ENCODE measurements around the gene THOC1. TPM values are rescaled to one million over a fixed set of nuclear protein-coding genes. Genes with fewer than 3 reads are reported as not detected.
A peak's percentile ranks its signal among the peaks of the same experiment; 100 is the strongest.
"Not testable (repeated sequence)": the region's sequence is repeated elsewhere in the genome, so short reads cannot be mapped to it uniquely, and the experiment has no call there.

The THOC1 gene
- 37.9 and 41.5 TPM in 2 replicates for total RNA-seq (2014; rRNA removed; shearing (Covaris generic))

GRCh38 chr18:267688-268552 is at the start of gene THOC1:
TSS of gene THOC1 (minus strand) at chr18:268047. CDS start at chr18:268019, 28 bp downstream.
- peak; percentile 91 for DNase-seq (ENCODE audit: low read depth)

GRCh38 chr18:317618-318017 is 49.8 kb upstream of the THOC1 start:
- DNase-seq (ENCODE audit: low read depth), result no peak

GRCh38 chr18:316393-316792 is 48.5 kb upstream of the THOC1 start:
- no peak for DNase-seq (ENCODE audit: low read depth)

GRCh38 chr18:313931-314330 is 46.1 kb upstream of the THOC1 start:
- no peak for DNase-seq (ENCODE audit: low read depth)

- no peak for DNase-seq (ENCODE audit: low read depth)
Measured at GRCh38 chr18:312415-312814, 44.6 kb upstream of the THOC1 start.

- DNase-seq (ENCODE audit: low read depth), result no peak
Measured at GRCh38 chr18:310042-310441, 42.2 kb upstream of the THOC1 start.

GRCh38 chr18:308086-308485 is 40.2 kb upstream of the THOC1 start:
- not testable (repeated sequence) for DNase-seq (ENCODE audit: low read depth)

GRCh38 chr18:306608-307255 is 38.9 kb upstream of the THOC1 start:
- DNase-seq (ENCODE audit: low read depth), result no peak

- DNase-seq (ENCODE audit: low read depth), result peak; percentile 4
Measured at GRCh38 chr18:305003-305501, 37.2 kb upstream of the THOC1 start.

GRCh38 chr18:303607-304006 is 35.8 kb upstream of the THOC1 start:
- no peak for DNase-seq (ENCODE audit: low read depth)

- DNase-seq (ENCODE audit: low read depth), result no peak
Measured at GRCh38 chr18:303011-303410, 35.2 kb upstream of the THOC1 start.

GRCh38 chr18:302097-302496 is 34.2 kb upstream of the THOC1 start:
- DNase-seq (ENCODE audit: low read depth), result no peak

- DNase-seq (ENCODE audit: low read depth), result no peak
Measured at GRCh38 chr18:297936-298335, 30.1 kb upstream of the THOC1 start.

- no peak for DNase-seq (ENCODE audit: low read depth)
Measured at GRCh38 chr18:295756-296490, 28.1 kb upstream of the THOC1 start.

- DNase-seq (ENCODE audit: low read depth), result no peak
Measured at GRCh38 chr18:294566-294965, 26.7 kb upstream of the THOC1 start.

- DNase-seq (ENCODE audit: low read depth), result no peak
Measured at GRCh38 chr18:293536-293935, 25.7 kb upstream of the THOC1 start.

GRCh38 chr18:292271-292670 is 24.4 kb upstream of the THOC1 start:
- no peak for DNase-seq (ENCODE audit: low read depth)

- not testable (repeated sequence) for DNase-seq (ENCODE audit: low read depth)
Measured at GRCh38 chr18:289970-290369, 22.1 kb upstream of the THOC1 start.

- no peak for DNase-seq (ENCODE audit: low read depth)
Measured at GRCh38 chr18:289026-289425, 21.2 kb upstream of the THOC1 start.

GRCh38 chr18:286515-287310 is 18.9 kb upstream of the THOC1 start:
- peak; percentile 6 for DNase-seq (ENCODE audit: low read depth)

- no peak for DNase-seq (ENCODE audit: low read depth)
Measured at GRCh38 chr18:285817-286216, 18.0 kb upstream of the THOC1 start.

Measured in Daoy (cell line).